ENCODE measurements around the gene ELAVL4.

- TF ChIP-seq CTCF (IDR thresholded peaks at IDR 0.05) (no peak), POLR2A (IDR thresholded peaks at IDR 0.05) (no peak)
Measured at GRCh38 chr1:50152236-50152635, 43.5 kb downstream of the ELAVL4 start.
